ENCODE measurements around the gene CPAMD8. TPM values are rescaled to one million over a fixed set of nuclear protein-coding genes. Genes with fewer than 3 reads are reported as not detected.

The CPAMD8 gene
- total RNA-seq, 1 experiment from 2014 or later: 0.20 TPM

DNA sequence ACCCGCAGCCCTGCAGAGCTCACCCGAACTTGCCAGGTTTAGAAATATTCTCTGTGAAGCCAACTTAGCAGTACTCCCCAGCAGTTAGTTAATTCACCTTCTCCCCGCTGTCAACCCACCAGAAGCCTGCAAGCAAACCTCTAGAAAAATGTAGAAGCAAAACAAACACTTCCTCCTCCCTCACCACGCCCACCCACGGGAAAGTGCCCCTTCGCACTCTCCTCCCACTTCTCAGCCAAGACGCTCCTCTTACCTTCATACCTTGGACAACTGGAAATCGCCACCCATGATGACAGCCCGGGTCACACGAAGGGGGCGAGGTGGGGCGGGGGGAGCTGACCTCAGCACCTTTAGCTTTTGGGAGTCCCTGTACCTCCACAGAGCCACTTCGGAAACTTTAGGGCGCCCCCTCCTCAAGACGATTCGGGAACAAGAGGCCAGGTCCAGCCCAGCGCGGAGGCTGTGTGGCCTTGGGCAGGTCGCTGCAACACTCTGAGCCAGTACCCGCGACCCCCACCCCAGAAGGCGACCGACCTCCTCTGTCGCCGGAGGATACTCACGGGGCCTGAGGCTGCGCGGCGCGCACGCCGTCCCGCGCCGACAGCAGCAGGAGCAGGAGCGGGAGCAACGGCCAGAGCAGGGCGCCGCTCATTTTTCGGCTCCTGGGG is 485 bp downstream of the CPAMD8 start (continued):
- TF ChIP-seq, protein P1, sequence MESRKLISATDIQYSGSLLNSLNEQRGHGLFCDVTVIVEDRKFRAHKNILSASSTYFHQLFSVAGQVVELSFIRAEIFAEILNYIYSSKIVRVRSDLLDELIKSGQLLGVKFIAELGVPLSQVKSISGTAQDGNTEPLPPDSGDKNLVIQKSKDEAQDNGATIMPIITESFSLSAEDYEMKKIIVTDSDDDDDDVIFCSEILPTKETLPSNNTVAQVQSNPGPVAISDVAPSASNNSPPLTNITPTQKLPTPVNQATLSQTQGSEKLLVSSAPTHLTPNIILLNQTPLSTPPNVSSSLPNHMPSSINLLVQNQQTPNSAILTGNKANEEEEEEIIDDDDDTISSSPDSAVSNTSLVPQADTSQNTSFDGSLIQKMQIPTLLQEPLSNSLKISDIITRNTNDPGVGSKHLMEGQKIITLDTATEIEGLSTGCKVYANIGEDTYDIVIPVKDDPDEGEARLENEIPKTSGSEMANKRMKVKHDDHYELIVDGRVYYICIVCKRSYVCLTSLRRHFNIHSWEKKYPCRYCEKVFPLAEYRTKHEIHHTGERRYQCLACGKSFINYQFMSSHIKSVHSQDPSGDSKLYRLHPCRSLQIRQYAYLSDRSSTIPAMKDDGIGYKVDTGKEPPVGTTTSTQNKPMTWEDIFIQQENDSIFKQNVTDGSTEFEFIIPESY (IDR thresholded peaks at IDR 0.05; ENCODE audit: extremely low read depth, insufficient replicate concordance, low read length): no peak
- TF ChIP-seq SIN3A (IDR thresholded peaks at IDR 0.05; ENCODE audit: low read depth): no peak
- no peak for TF ChIP-seq CBX3 (IDR thresholded peaks at IDR 0.05; ENCODE audit: low read depth)
- TF ChIP-seq, protein P2, sequence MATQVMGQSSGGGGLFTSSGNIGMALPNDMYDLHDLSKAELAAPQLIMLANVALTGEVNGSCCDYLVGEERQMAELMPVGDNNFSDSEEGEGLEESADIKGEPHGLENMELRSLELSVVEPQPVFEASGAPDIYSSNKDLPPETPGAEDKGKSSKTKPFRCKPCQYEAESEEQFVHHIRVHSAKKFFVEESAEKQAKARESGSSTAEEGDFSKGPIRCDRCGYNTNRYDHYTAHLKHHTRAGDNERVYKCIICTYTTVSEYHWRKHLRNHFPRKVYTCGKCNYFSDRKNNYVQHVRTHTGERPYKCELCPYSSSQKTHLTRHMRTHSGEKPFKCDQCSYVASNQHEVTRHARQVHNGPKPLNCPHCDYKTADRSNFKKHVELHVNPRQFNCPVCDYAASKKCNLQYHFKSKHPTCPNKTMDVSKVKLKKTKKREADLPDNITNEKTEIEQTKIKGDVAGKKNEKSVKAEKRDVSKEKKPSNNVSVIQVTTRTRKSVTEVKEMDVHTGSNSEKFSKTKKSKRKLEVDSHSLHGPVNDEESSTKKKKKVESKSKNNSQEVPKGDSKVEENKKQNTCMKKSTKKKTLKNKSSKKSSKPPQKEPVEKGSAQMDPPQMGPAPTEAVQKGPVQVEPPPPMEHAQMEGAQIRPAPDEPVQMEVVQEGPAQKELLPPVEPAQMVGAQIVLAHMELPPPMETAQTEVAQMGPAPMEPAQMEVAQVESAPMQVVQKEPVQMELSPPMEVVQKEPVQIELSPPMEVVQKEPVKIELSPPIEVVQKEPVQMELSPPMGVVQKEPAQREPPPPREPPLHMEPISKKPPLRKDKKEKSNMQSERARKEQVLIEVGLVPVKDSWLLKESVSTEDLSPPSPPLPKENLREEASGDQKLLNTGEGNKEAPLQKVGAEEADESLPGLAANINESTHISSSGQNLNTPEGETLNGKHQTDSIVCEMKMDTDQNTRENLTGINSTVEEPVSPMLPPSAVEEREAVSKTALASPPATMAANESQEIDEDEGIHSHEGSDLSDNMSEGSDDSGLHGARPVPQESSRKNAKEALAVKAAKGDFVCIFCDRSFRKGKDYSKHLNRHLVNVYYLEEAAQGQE (IDR thresholded peaks at IDR 0.05; ENCODE audit: low read depth): no peak

DNA sequence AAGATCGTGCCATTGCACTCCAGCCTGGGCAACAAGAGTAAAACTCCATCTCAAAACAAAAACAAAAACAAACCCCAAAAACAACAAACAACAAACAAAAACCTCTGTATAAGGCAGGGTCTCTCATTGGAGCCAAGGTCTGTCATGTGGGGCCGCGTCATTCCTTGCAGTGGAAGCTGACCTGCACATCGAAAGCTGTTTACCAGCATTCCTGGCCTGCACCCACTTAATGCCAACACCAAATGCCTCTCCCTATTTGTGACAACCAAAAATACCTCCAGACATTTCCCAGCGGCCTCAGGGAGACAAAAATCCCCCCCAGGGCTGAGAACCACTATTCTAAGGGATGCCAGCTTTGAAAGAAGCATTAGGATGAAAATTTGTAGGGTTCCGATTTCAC is 1.2 kb downstream of the CPAMD8 start:
- H3K27me3 ChIP-seq (ENCODE audit: insufficient read depth, low read length): no peaks in the 10 kb centered on the region
- no peak overlapping the region for H3K27ac ChIP-seq (ENCODE audit: low read depth, low read length)
- H2AFZ ChIP-seq (ENCODE audit: low read depth, low read length, poor library complexity, severe bottlenecking): no peak overlapping the region
- no peaks in the 10 kb centered on the region for H3K9me2 ChIP-seq (ENCODE audit: insufficient read depth)
- ATAC-seq (no peak), DNase-seq (ENCODE audit: low read depth, low spot score) (no peak)
- ChIA-PET RAD21 (ENCODE audit: low non-redundant PET in 1 of 2, low total read pairs in 2 of 2, uncharacterized antibody in 2 of 2, unreplicated experiment in 2 of 2) (no interaction called here), POLR2A (no interaction called here), CTCF (no interaction called here)
- H3K4me2 ChIP-seq (ENCODE audit: low read length): peak overlapping the region; percentile 47; the same call in 1 of the 2 replicates
- BruUV-seq (replicated peaks): no TSS peak
- intact Hi-C loops (cut with micrococcal nuclease): no loop called here
- no peak overlapping the region for H3K4me3 ChIP-seq (replicated peaks in 1 of 2; ENCODE audit: low read depth in 1 of 2, low read length in 2 of 2)
- H4K20me1 ChIP-seq (ENCODE audit: insufficient read depth): no peaks in the 10 kb centered on the region
- no peak overlapping the region for H3K9ac ChIP-seq (ENCODE audit: low read length)
- H3K79me2 ChIP-seq (ENCODE audit: insufficient read depth, low read length): no peaks in the 10 kb centered on the region
- H3K4me1 ChIP-seq (ENCODE audit: control insufficient read depth in 1 of 2, insufficient read depth in 2 of 2, low read length in 2 of 2): peaks cover 11 to 37% of the 10 kb centered on the region in 2 experiments
- H3K36me3 ChIP-seq (ENCODE audit: control insufficient read depth in 1 of 2, insufficient read depth in 2 of 2, low read length in 2 of 2): no peaks in the 10 kb centered on the region
- no peaks in the 10 kb centered on the region for H3K9me3 ChIP-seq (ENCODE audit: control insufficient read depth in 1 of 2, insufficient read depth in 1 of 2, low read depth in 1 of 2, low read length in 2 of 2)
- TF ChIP-seq ZFX (IDR thresholded peaks at IDR 0.05): no peak
- no peak for TF ChIP-seq SRF (IDR thresholded peaks at IDR 0.05; ENCODE audit: low read depth)
- TF ChIP-seq TCF7L2 (IDR thresholded peaks at IDR 0.05; ENCODE audit: borderline replicate concordance, extremely low read depth, insufficient read depth, insufficient read length): no peak
- TF ChIP-seq POLR2A (IDR thresholded peaks at IDR 0.05; ENCODE audit: borderline replicate concordance, extremely low read depth, insufficient read depth, insufficient read length): no peak
- TF ChIP-seq, protein P3, sequence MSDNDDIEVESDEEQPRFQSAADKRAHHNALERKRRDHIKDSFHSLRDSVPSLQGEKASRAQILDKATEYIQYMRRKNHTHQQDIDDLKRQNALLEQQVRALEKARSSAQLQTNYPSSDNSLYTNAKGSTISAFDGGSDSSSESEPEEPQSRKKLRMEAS (IDR thresholded peaks at IDR 0.05): no peak
- no peak for TF ChIP-seq EGR1 (IDR thresholded peaks at IDR 0.05; ENCODE audit: low read depth)
- TF ChIP-seq EZH2 (IDR thresholded peaks at IDR 0.05): no peak
- no peak for TF ChIP-seq CEBPB (IDR thresholded peaks at IDR 0.05; ENCODE audit: low read depth)
